Psoas muscle (tissue), 8 donors: ENCODE results near the gene GIMAP5. TPM values are rescaled to one million over a fixed set of nuclear protein-coding genes. Genes with fewer than 3 reads are reported as not detected.

Source experiments
- ATAC-seq, 4 donors: fragments of 200-7000 bp; cut with Tn5 transposase; one replicate each; pipeline ENCODE4 v1.9.1; 2020; ENCODE audit warnings: moderate library complexity in 3 of 4, mild to moderate bottlenecking in 2 of 4
- DNase-seq, 2 donors: peaks; one replicate each; pipeline ENCODE4 v3.0.0-alpha.2; 2020
- H3K27ac ChIP-seq: fragments of 200-600 bp; one replicate; pipeline ENCODE4 v1.8.0; 2022
- H3K27me3 ChIP-seq, 3 donors: fragments of 200-600 bp in 1 of 3; one replicate each; pipeline versions ENCODE4 v1.6.1 to v1.8.0; 2013 to 2022; ENCODE audit warnings: low read length in 2 of 3, mild to moderate bottlenecking in 2 of 3, moderate library complexity in 1 of 3; ENCODE audit not compliant: insufficient read depth in 3 of 3
- H3K36me3 ChIP-seq, 2 donors: fragments of 200-600 bp in 1 of 2; one replicate each; pipeline versions ENCODE4 v1.6.1 to v1.8.0; 2013 to 2022; ENCODE audit warnings: low read depth in 1 of 2, mild to moderate bottlenecking in 1 of 2, moderate library complexity in 1 of 2; ENCODE audit not compliant: insufficient read depth in 1 of 2
- H3K4me1 ChIP-seq: fragments of 200-600 bp; one replicate; pipeline ENCODE4 v1.8.0; 2022
- H3K4me3 ChIP-seq: fragments of 200-600 bp; one replicate; pipeline ENCODE4 v1.8.0; 2022; ENCODE audit warnings: mild to moderate bottlenecking
- H3K9me3 ChIP-seq: fragments of 200-600 bp; one replicate; pipeline ENCODE4 v1.8.0; 2022
- WGBS, 3 donors: extraction: QIAGEN DNeasy Blood & Tissue Kit; methylation state at CpG; one replicate each; pipeline versions ENCODE4 v1.1.6 to v1.1.7; 2013; 5-methylcytosine and 5-hydroxymethylcytosine counted together
- intact Hi-C, 2 donors: fragments of 100-400 bp; cut with DNase I; formaldehyde crosslinking; loops; one replicate each; pipeline versions ENCODE4 v1.11.0 to v1.14.2; 2022
- polyA plus RNA-seq, 3 donors: library from polyadenylated mRNA; stranded (reverse); fragments of 200-250 nt; gene quantifications; one replicate each; pipeline ENCODE4 v1.2.3, GENCODE V29; 2013
- total RNA-seq, 4 donors: library from RNA; stranded (reverse); fragmentation: NEBNext Ultra II Directional in 2 of 4; extraction: Animal tissue kit (Norgen Biotek cat#: 25700) in 2 of 4; gene quantifications; one replicate each; pipeline versions ENCODE4 v1.2.1 to v1.2.4, GENCODE V29; 2021 to 2023
- TF ChIP-seq, protein P1 (sequence below): fragments of 200-600 bp; IDR thresholded peaks from one replicate; pipeline ENCODE4 v1.8.0; 2022; ENCODE audit warnings: antibody characterized with exemption
- donor health status: healthy with polysubstance abuse.
- donor health status: DM: no; HTN: no; CAD: no; lungs with moderate emphysema.
- donor health status: Bipolar disorder and iron deficiency.
- donor health status: healthy.
- donor health status: DM: yes; HTN: yes; CAD: no.
- donor health status: DM: no; HTN: no; CAD: no.
- donor health status: DM: no; HTN: no; CAD: no.
- donor health status: DM: yes; HTN: yes; CAD: no.

Gene GIMAP5
- total and polyA plus RNA-seq, 7 donors, result 4.1 to 12.4 (median 8.4) TPM

DNA sequence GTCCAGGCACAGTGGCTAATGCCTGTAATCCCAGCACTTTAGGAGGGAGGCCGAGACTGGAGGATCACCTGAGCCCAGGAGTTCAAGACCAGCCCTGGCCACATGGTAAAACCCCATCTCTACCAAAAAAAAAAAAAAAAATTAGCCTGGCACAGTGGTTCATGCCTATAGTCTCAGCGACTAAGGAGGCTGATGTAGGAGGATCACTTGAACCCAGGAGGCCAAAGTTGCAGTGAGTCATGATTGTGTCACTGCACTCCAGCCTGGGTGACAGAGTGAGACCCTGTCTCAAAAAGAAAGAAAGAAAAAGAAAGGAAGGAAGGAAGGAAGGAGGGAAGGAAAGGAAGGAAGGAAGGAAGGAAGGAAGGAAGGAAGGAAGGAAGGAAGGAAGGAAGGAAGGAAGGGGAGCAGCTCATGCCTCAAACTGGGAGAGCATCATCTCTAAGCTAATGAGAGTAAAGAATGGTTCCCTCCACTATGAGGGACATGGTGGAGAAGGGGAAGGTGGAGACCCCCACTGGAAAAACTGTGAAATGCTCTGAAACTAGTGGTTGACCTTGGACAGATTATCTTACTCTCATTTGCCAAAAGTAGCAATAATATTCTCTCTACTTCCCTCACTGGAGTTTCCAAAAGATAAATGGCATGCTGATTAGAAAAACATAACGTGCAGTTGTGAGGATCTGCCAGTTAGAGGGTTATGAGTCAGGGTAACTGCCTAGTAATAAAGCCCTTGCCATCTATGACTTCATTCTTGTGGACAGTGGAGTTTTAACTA, 16.8 kb downstream of the GIMAP5 start:
- Histone ChIP-seq H3K4me1 (no peaks in the 10 kb centered on the region), H3K27me3 (no peaks in the 10 kb centered on the region), H3K4me3 (no peak overlapping the region), H3K9me3 (no peaks in the 10 kb centered on the region), H3K36me3 (no peaks in the 10 kb centered on the region), H3K27ac (no peak overlapping the region)
- intact Hi-C loops, result no loop called here
- DNase-seq (no peak), ATAC-seq (no peak)
- 28 to 38% (median 35%) methylated on average over 3 of the region's 3 CpGs for WGBS, 3 donors
- TF ChIP-seq, protein P1, sequence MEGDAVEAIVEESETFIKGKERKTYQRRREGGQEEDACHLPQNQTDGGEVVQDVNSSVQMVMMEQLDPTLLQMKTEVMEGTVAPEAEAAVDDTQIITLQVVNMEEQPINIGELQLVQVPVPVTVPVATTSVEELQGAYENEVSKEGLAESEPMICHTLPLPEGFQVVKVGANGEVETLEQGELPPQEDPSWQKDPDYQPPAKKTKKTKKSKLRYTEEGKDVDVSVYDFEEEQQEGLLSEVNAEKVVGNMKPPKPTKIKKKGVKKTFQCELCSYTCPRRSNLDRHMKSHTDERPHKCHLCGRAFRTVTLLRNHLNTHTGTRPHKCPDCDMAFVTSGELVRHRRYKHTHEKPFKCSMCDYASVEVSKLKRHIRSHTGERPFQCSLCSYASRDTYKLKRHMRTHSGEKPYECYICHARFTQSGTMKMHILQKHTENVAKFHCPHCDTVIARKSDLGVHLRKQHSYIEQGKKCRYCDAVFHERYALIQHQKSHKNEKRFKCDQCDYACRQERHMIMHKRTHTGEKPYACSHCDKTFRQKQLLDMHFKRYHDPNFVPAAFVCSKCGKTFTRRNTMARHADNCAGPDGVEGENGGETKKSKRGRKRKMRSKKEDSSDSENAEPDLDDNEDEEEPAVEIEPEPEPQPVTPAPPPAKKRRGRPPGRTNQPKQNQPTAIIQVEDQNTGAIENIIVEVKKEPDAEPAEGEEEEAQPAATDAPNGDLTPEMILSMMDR, result peak; percentile 17

DNA sequence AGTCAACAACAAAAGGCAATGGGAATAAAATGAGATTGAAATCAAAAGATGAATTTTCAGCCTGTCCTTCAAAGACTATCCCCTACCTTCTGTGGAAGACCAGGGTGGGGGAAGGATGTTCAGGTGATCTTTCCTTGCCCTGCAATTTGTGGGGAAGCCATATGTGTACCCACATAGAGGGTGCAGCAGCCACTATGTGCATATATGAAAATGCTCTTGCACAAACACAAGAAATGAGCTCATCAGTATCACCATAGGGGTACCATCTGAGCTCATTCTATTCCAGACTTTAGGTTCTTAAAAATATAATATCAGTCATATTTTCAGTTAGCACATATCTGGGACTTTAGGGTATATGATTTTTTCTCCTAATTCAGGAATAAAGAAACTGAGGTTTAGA, 17.7 kb downstream of the GIMAP5 start:
- Histone ChIP-seq H3K4me1 (no peaks in the 10 kb centered on the region), H3K27me3 (no peaks in the 10 kb centered on the region), H3K4me3 (no peak overlapping the region), H3K27ac (no peak overlapping the region), H3K36me3 (no peaks in the 10 kb centered on the region), H3K9me3 (no peaks in the 10 kb centered on the region)
- DNase-seq (no peak), ATAC-seq (no peak)
- intact Hi-C loops, result loop anchor here in 1 of 2 donors (5.0 kb wide), 1 partner anchor 308 kb away; no protein-coding TSS in a partner anchor
- TF ChIP-seq, protein P1, result no peak

DNA sequence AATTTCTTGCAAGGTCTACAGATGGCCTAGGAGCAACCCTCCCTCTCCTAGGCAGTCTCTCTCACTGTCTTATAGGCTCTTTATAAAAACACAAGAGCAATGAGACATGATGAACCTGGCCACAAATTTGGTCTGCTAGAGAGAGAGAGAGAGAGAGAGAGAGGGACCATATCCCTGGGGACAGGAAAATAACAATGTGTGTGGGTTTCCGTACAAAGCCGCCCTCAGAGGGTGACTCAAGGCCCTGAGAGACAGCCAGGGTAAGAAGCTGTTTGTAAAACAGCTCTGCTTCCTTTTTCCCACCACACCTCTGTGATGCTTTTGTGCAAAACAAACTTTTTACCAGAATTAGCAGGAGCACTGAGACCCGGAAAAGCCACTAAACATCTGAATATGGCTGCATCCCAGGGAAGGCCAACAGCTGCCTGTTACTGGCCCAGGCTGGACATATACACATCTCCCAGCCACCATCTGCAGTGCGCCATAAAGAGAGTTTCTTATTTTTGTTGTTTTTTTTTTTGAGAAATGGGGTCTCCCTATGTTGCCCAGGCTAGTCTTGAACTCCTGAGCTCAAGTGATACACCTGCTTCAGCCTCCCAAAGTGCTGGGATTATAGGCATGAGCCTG, 18.4 kb downstream of the GIMAP5 start:
- TF ChIP-seq, protein P1, result no peak
- DNase-seq (no peak), ATAC-seq (peak in 1 of 4 donors; percentile 19)
- no peaks in the 10 kb centered on the region for H3K9me3 ChIP-seq
- H3K36me3 ChIP-seq, result no peaks in the 10 kb centered on the region
- no peak overlapping the region for H3K4me3 ChIP-seq
- no peak overlapping the region for H3K27ac ChIP-seq
- 45 to 71% (median 52%) methylated on average over 4 of the region's 4 CpGs for WGBS, 3 donors
- intact Hi-C loops, result loop anchor here in 1 of 2 donors (5.0 kb wide), 1 partner anchor 308 kb away; no protein-coding TSS in a partner anchor
- no peaks in the 10 kb centered on the region for H3K4me1 ChIP-seq
- H3K27me3 ChIP-seq, result no peaks in the 10 kb centered on the region

DNA sequence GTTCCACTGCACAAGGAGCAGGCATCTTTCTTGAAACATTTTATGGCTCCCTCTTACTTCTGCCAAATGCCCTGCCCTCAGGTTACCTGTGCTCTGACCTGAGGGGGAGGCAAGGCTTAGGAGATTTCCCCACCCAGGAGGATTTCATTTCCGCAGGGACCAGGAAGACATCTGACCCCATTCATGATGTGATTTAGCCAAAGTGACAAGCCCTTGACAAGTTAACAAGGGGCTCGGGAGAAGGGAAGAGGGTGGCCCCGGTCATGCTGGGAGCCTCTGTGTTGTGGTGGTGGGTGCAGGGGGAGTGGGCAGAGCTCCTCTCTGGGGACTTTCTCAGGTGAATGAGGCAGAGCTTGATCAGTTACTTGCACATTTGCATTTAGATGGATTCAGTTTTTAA, 18.9 kb downstream of the GIMAP5 start:
- no peak overlapping the region for H3K4me3 ChIP-seq
- no peaks in the 10 kb centered on the region for H3K27me3 ChIP-seq
- H3K4me1 ChIP-seq, result no peaks in the 10 kb centered on the region
- intact Hi-C loops, result loop anchor here in 1 of 2 donors (5.0 kb wide), 1 partner anchor 309 kb away; no protein-coding TSS in a partner anchor
- no peaks in the 10 kb centered on the region for H3K36me3 ChIP-seq
- 36 to 43% (median 38%) methylated on average over 3 of the region's 3 CpGs for WGBS, 3 donors
- H3K27ac ChIP-seq, result no peak overlapping the region
- H3K9me3 ChIP-seq, result no peaks in the 10 kb centered on the region
- DNase-seq, result no peak
- ATAC-seq, result no peak
- TF ChIP-seq, protein P1, result no peak
